K562 (cell line): Measurements from ENCODE around the gene HHIPL1. TPM values are rescaled to one million over a fixed set of nuclear protein-coding genes. Genes with fewer than 3 reads are reported as not detected.
A peak's percentile ranks its signal among the peaks of the same experiment; 100 is the strongest.

ENCODE experiments used
- ATAC-seq: fragments of 200-7000 bp; cut with Tn5 transposase; 3 replicates; pipeline ENCODE4 v1.9.1; 2020; ENCODE audit warnings: moderate library complexity
- BruUV-seq: library from RNA; stranded (reverse); fragments of 400-500 nt; replicated peaks from 2 replicates; lab custom pipeline; 2021; lab: Mats Ljungman, UMichigan
- CTCF ChIA-PET: fragments of 300-600 bp; formaldehyde crosslinking; extraction: SDS; loops from one replicate; lab custom pipeline; 2021; ENCODE audit warnings: low intra/inter-chr PET ratio; lab: Yijun Ruan, JAX
- POLR2A ChIA-PET: fragments of 300-600, 350-650 bp; sonication (Branson Sonifier 250); formaldehyde crosslinking; extraction: SDS; loops from one replicate; lab custom pipeline; 2021; ENCODE audit warnings: antibody characterized with exemption, inconsistent platforms; lab: Yijun Ruan, JAX
- DNase-seq, 4 experiments: peaks; one replicate each; pipeline versions ENCODE4 v3.0.0 to v3.0.0-alpha.2; 2011 to 2018; ENCODE audit warnings: low spot score in 3 of 4, mixed read lengths in 3 of 4; ENCODE audit errors: extremely low read depth in 1 of 4
- FAIRE-seq: peaks from 2 replicates; lab custom pipeline; 2011; peaks lifted over from hg19 to GRCh38; lab: Jason Lieb, UNC
- H2AFZ ChIP-seq: 2 replicates; pipeline ENCODE4 v1.6.0; 2011; ENCODE audit warnings: low read depth, low read length, control low read depth, inconsistent platforms
- H3K27ac ChIP-seq: fragments of 200-600 bp; 3 replicates; pipeline ENCODE4 v1.8.0; 2011; ENCODE audit warnings: low read depth, mild to moderate bottlenecking, control low read depth, inconsistent platforms, low read length, moderate library complexity, mixed read lengths; ENCODE audit errors: extremely low read depth
- H3K27me3 ChIP-seq, 2 experiments: fragments of 300-600 bp in 1 of 2; 2 replicates in 1 of 2; 3 replicates in 1 of 2; pipeline versions ENCODE4 v1.6.0 to v1.8.0; 2011; ENCODE audit warnings: inconsistent platforms in 2 of 2, low read length in 2 of 2, mild to moderate bottlenecking in 1 of 2, mixed read lengths in 1 of 2, moderate library complexity in 1 of 2; ENCODE audit not compliant: control insufficient read depth in 2 of 2, insufficient read depth in 2 of 2
- H3K36me3 ChIP-seq: fragments of 300-600 bp; 3 replicates; pipeline ENCODE4 v1.8.0; 2011; ENCODE audit warnings: mild to moderate bottlenecking, low read length, inconsistent platforms; ENCODE audit not compliant: control insufficient read depth, insufficient read depth
- H3K4me1 ChIP-seq, 2 experiments: fragments of 200-600 bp in 1 of 2; replicated peaks in 1 of 2; 2 replicates in 1 of 2; 3 replicates in 1 of 2; pipeline versions ENCODE4 v1.5.1 to v1.8.0; 2011; ENCODE audit warnings: inconsistent platforms in 2 of 2, low read length in 2 of 2, mild to moderate bottlenecking in 1 of 2, mixed read lengths in 1 of 2, moderate library complexity in 1 of 2; ENCODE audit not compliant: control insufficient read depth in 2 of 2, insufficient read depth in 2 of 2
- H3K4me2 ChIP-seq: 2 replicates; pipeline ENCODE4 v1.6.1; 2011; ENCODE audit warnings: low read length, control low read depth, inconsistent platforms, mixed read lengths; ENCODE audit not compliant: insufficient read depth
- H3K4me3 ChIP-seq: fragments of 200-600 bp; sonication (generic), shearing (Covaris generic); 2 replicates; pipeline ENCODE4 v1.5.1; 2016; ENCODE audit warnings: control low read depth, inconsistent platforms
- H3K79me2 ChIP-seq: fragments of 200-600 bp; 3 replicates; pipeline ENCODE4 v1.8.0; 2011; ENCODE audit warnings: low read length, inconsistent platforms; ENCODE audit not compliant: control insufficient read depth, insufficient read depth
- H3K9ac ChIP-seq, 2 experiments: 2 replicates each; pipeline versions ENCODE4 v1.6.0 to v1.6.1; 2011; ENCODE audit warnings: low read depth in 2 of 2, low read length in 2 of 2, control low read depth in 1 of 2, inconsistent platforms in 1 of 2, mild to moderate bottlenecking in 1 of 2, mixed read lengths in 1 of 2; ENCODE audit not compliant: insufficient read depth in 1 of 2
- H3K9me1 ChIP-seq: one replicate; pipeline ENCODE4 v1.6.0; 2011; ENCODE audit warnings: inconsistent platforms, mild to moderate bottlenecking, low read length, moderate library complexity; ENCODE audit not compliant: control insufficient read depth, insufficient read depth
- H3K9me3 ChIP-seq: replicated peaks from 2 replicates; pipeline ENCODE4 v1.5.1; 2011; ENCODE audit warnings: low read depth, low read length, inconsistent platforms; ENCODE audit not compliant: control insufficient read depth, insufficient read depth
- H4K20me1 ChIP-seq: replicated peaks from 2 replicates; pipeline ENCODE4 v1.6.1; 2011; ENCODE audit warnings: low read length, inconsistent platforms, mixed read lengths; ENCODE audit not compliant: control insufficient read depth, insufficient read depth
- ETV5 ChIP-seq: sonication (generic); formaldehyde crosslinking; IDR thresholded peaks from 2 replicates; pipeline ENCODE4 v1.4.0; 2020; ENCODE audit warnings: low read depth, mild to moderate bottlenecking, missing genetic modification reagents
- HMGN3 ChIP-seq: IDR thresholded peaks from 2 replicates; pipeline ENCODE4 v1.6.1; 2011; ENCODE audit warnings: borderline replicate concordance, low read depth, mild to moderate bottlenecking, mixed read lengths, low read length; ENCODE audit not compliant: insufficient read length; ENCODE audit errors: extremely low read depth
- HNRNPL ChIP-seq: fragments of 200-400 bp; formaldehyde crosslinking; IDR thresholded peaks from 2 replicates; pipeline ENCODE4 v1.6.1; 2017; ENCODE audit warnings: low read depth, mild to moderate bottlenecking, low read length
- ID3 ChIP-seq, 2 experiments: fragments of 250-450 bp in 1 of 2; fragments of 450-650 bp in 1 of 2; sonication (Bioruptor Pico) in 1 of 2; IDR thresholded peaks; 2 replicates each; pipeline versions ENCODE4 v1.6.1 to v1.8.0; 2016 to 2021; ENCODE audit warnings: mild to moderate bottlenecking in 2 of 2, moderate library complexity in 2 of 2, missing compliant biosample characterization in 1 of 2, missing genetic modification characterization in 1 of 2
- ILK ChIP-seq: fragments of 450-650 bp; IDR thresholded peaks from 2 replicates; pipeline ENCODE4 v1.6.1; 2016; ENCODE audit warnings: missing genetic modification characterization, low read depth, mild to moderate bottlenecking, missing compliant biosample characterization, moderate library complexity, borderline replicate concordance
- KHSRP ChIP-seq: fragments of 450-650 bp; IDR thresholded peaks from 2 replicates; pipeline ENCODE4 v1.6.1; 2017
- SP1 ChIP-seq: sonication (generic); formaldehyde crosslinking; IDR thresholded peaks from 2 replicates; pipeline ENCODE4 v1.8.1; 2022; ENCODE audit warnings: mild to moderate bottlenecking, missing genetic modification reagents
- STAT6 ChIP-seq: sonication (generic); formaldehyde crosslinking; IDR thresholded peaks from 2 replicates; pipeline ENCODE4 v1.8.1; 2023; ENCODE audit warnings: mild to moderate bottlenecking, missing genetic modification reagents
- ZBTB7A ChIP-seq: IDR thresholded peaks from 2 replicates; pipeline ENCODE4 v1.6.1; 2011; ENCODE audit warnings: low read depth, mild to moderate bottlenecking, low read length, moderate library complexity, borderline replicate concordance; ENCODE audit not compliant: control insufficient read depth
- ZNF583 ChIP-seq: fragments of 250-450 bp; sonication (Bioruptor Pico); IDR thresholded peaks from 2 replicates; pipeline ENCODE4 v1.4.0; 2020
- WGBS: fragments of 100-300 bp; shearing (Covaris generic); methylation state at CpG from one replicate; pipeline ENCODE4 v1.1.6; 2016; ENCODE audit warnings: low coverage, mixed read lengths; ENCODE audit not compliant: insufficient coverage; ENCODE audit errors: missing lambda C conversion rate; 5-methylcytosine and 5-hydroxymethylcytosine counted together
- in situ Hi-C: fragments of 300-500 bp; cut with MboI; formaldehyde crosslinking; loops from 4 replicates; pipeline ENCODE4 v1.15.0; 2018; ENCODE audit warnings: inconsistent platforms, mixed read lengths
- intact Hi-C: fragments of 100-400 bp; cut with micrococcal nuclease; formaldehyde crosslinking; loops from 2 replicates; pipeline ENCODE4 v1.14.2; 2022
- polyA plus RNA-seq, 8 experiments: library from polyadenylated mRNA; depleted of rRNA in 4 of 8; stranded (reverse) in 5 of 8; unstranded in 3 of 8; fragments of >200 nt; fragmentation: Nextera tagmentation in 2 of 8; fragmentation: Illumina TruSeq in 1 of 8; extraction: Ambion mirVana in 2 of 8; extraction: Trizol in 1 of 8; gene quantifications; 2 replicates each; pipeline versions ENCODE4 v1.2.1 to v1.2.3, GENCODE V29; 2011 to 2014; ENCODE audit warnings: inconsistent platforms in 1 of 8, missing spikeins in 1 of 8
- total RNA-seq, 7 experiments: library from RNA; depleted of rRNA in 6 of 7; stranded (reverse); fragments of >200 nt in 6 of 7; fragmentation: Illumina TruSeq in 2 of 7; extraction: Trizol in 2 of 7; gene quantifications; 2 replicates each; pipeline versions ENCODE4 v1.2.1 to v1.2.3, GENCODE V29; 2011 to 2021; ENCODE audit warnings: low replicate concordance in 1 of 7

HHIPL1 gene
- total and polyA plus RNA-seq, 9 of the 15 experiments (the other 6 are each of a cell fraction or from before 2014, with no cell fraction given): not detected

GRCh38 chr14:99659333-99659741 lies 14.4 kb downstream of the HHIPL1 start:
- no peak overlapping the region for H3K27ac ChIP-seq
- in situ Hi-C loops (no loop called here), intact Hi-C loops (no loop called here)
- H3K4me1 ChIP-seq: no peaks in the 10 kb centered on the region; a peak in 2 of 5 replicates
- TF ChIP-seq ZBTB7A: no peak
- TF ChIP-seq ETV5 (CRISPR knock-in tag): no peak
- no peak for TF ChIP-seq SP1
- TF ChIP-seq ID3 (CRISPR knock-in tag; IDR thresholded peaks at IDR 0.05): no peak
- no peak for TF ChIP-seq ID3 (tag; IDR thresholded peaks at IDR 0.05)
- no peak for TF ChIP-seq ZNF583 (CRISPR knock-in tag)
- TF ChIP-seq STAT6 (CRISPR knock-in tag): no peak
- no peak for TF ChIP-seq KHSRP
- no peak for TF ChIP-seq HMGN3
- no peak for TF ChIP-seq ILK
- no peak for TF ChIP-seq HNRNPL
- H3K27me3 ChIP-seq: peaks cover 3 to 68% of the 10 kb centered on the region in 2 experiments; a peak in 4 of 5 replicates
- no peak for FAIRE-seq
- no peak overlapping the region for H3K9ac ChIP-seq
- no peaks in the 10 kb centered on the region for H3K9me3 ChIP-seq
- H4K20me1 ChIP-seq: no peaks in the 10 kb centered on the region; the same call in none of the 2 replicates
- no peaks in the 10 kb centered on the region for H3K9me1 ChIP-seq
- H3K4me2 ChIP-seq: no peak overlapping the region
- H3K36me3 ChIP-seq: no peaks in the 10 kb centered on the region
- no peaks in the 10 kb centered on the region for H3K79me2 ChIP-seq
- peak; percentile 60; the same call in 2 of the 3 replicates for ATAC-seq
- 36% methylated on average over 18 of the region's 58 CpGs for WGBS
- no peak overlapping the region for H2AFZ ChIP-seq
- BruUV-seq: no TSS peak
- no peak for DNase-seq
- H3K4me3 ChIP-seq: no peak overlapping the region
- ChIA-PET CTCF (no interaction called here), POLR2A (interaction anchor here (1.1 kb wide), 1 partner anchor 10 kb away, joined by 3 read pairs; no protein-coding TSS in a partner anchor)
